IMR-90 (cell line): ENCODE results near the gene PLGRKT.
"Not testable (repeated sequence)": the region's sequence is repeated elsewhere in the genome, so short reads cannot be mapped to it uniquely, and the experiment has no call there.

Source experiments
- CEBPB ChIP-seq: IDR thresholded peaks from 2 replicates; pipeline ENCODE4 v1.6.1; 2012; ENCODE audit warnings: low read depth, low read length, improper control_type of control experiment
- CTCF ChIP-seq: conservative IDR thresholded peaks from 2 replicates; pipeline ENCODE4 v1.5.1; 2012; ENCODE audit warnings: mild to moderate bottlenecking, low read depth, low read length, improper control_type of control experiment
- NFE2L2 ChIP-seq: fragments of 150-350 bp; IDR thresholded peaks from 2 replicates; pipeline ENCODE4 v1.6.1; 2016; ENCODE audit warnings: low read depth, mild to moderate bottlenecking, low read length
- RAD21 ChIP-seq: IDR thresholded peaks from 2 replicates; pipeline ENCODE4 v1.6.1; 2012; ENCODE audit warnings: low read length, improper control_type of control experiment

DNA sequence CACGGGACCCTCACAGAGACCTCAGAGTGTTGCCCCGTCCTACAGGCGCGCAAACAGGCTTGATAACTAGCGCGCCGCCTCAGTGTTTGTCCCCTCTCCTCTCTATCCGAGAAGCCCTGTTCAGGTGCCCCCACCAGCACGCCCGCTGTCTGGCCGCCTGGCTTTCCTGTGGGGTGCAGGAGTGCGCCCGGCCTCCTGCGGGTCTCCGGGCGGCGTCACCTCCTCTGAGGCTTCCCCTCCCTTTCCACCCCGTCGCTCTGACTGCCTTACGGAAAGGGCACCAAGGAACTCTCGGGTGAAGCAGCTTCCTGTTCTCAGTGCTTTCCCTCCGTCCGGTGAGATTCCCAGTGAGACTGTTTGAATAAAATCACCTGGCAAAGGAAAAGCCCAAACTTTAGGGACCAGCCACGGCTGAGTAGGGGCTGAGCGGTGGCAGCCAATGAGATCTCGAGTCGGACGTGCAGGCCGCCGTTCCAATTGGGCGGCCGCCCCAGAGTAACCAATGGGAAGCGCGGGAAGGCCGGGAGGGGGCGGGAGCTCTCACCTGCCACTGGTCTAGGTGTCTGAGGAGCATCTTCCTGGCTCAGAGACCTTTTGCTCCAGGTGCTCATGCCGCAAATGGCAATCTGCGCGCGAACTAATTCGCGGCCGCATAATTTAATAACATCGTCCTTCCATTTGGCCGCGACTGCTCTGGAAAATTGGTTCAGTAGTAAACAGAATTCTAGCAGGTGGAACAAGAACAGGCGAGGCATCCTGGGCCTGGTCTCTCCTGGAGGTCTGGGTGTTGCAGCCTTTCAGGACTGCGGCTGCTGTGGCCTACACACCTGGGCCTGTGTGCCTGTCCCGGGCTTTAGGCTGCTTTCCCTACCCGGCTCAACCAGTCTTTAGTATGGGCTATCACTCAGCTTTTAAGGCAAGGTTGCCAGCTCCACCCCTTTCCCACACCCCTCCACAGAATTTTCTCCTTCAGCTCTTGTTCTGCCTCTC is 98.4 kb downstream of the PLGRKT start, which contains the start of gene RLN1:
- TF ChIP-seq NFE2L2, CTCF, RAD21, CEBPB: not testable (repeated sequence)
